GM12892 (cell line): ENCODE measurements around the gene MGME1.

Experiments
- DNase-seq: peaks from one replicate; pipeline ENCODE4 v3.0.0; 2011; ENCODE audit not compliant: insufficient read length
- FAIRE-seq: peaks from 2 replicates; lab custom pipeline; 2011; peaks lifted over from hg19 to GRCh38; lab: Jason Lieb, UNC
- POLR2A ChIP-seq: IDR thresholded peaks from 2 replicates; pipeline ENCODE4 v1.6.1; 2011; ENCODE audit warnings: low read depth, low read length, control low read depth
- POLR2AphosphoS5 ChIP-seq: IDR thresholded peaks from 2 replicates; pipeline ENCODE4 v1.6.1; 2011; ENCODE audit warnings: low read depth, low read length, control low read depth
- TAF1 ChIP-seq: IDR thresholded peaks from 2 replicates; pipeline ENCODE4 v1.6.1; 2011; ENCODE audit warnings: low read depth, mild to moderate bottlenecking, control low read depth, low read length, borderline replicate concordance

The MGME1 gene

DNA sequence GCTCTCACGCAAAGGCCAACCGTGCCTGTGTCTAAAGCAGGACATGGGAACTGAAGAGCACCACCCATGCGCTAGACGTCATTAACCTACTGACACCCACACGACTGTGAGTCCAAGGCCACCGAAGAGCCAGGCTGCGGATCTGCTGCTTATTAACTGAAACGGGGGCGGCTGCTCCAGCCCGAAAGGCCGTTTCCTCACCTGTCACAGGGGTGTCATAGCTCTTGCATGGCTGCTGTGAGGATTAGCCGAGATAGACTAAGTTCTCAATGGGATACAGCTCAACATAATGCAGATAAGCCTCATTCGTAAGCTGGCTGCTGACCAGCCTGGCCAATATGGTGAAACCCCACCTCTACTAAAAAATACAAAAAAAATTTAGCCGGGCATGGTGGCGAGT, 62.2 kb downstream of the MGME1 start:
- DNase-seq (no peak), FAIRE-seq (no peak)

DNA sequence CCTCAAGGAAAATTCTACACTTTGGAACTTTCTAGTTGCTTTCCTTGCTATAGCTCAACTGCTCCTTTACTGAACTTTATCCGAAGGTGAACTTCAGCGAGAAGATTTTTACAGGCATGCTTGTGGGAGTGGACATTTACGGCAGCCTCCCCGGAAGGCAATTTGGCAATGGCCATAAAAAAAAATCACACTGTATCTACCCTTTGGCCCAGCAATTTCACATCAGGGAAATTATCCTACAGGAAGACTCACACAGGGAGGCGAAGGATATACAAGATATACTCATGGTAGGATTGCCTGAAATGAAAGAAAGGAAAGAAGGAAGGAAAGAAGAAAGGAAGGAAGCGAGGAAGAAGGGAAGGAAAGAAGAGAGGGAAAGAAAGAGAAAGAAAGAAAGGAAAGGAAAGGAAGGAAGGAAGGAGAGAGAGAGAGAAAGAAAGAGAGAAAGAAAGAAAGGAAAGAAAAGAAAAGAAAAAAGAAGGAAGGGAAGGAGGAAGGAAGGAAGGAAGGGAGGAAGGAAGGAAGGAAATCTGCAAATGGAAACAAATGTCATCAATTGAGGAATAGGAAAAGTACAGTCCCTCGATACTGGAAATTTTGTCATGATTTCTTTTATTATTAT, 63.2 kb downstream of the MGME1 start:
- TF ChIP-seq POLR2A = no peak
- no peak for TF ChIP-seq POLR2AphosphoS5
- TF ChIP-seq TAF1 = no peak
- FAIRE-seq (no peak), DNase-seq (no peak)

More for the DNA sequence above, 62.2 kb downstream of the MGME1 start:
- TF ChIP-seq POLR2AphosphoS5 (no peak), TAF1 (no peak), POLR2A (no peak)

DNA sequence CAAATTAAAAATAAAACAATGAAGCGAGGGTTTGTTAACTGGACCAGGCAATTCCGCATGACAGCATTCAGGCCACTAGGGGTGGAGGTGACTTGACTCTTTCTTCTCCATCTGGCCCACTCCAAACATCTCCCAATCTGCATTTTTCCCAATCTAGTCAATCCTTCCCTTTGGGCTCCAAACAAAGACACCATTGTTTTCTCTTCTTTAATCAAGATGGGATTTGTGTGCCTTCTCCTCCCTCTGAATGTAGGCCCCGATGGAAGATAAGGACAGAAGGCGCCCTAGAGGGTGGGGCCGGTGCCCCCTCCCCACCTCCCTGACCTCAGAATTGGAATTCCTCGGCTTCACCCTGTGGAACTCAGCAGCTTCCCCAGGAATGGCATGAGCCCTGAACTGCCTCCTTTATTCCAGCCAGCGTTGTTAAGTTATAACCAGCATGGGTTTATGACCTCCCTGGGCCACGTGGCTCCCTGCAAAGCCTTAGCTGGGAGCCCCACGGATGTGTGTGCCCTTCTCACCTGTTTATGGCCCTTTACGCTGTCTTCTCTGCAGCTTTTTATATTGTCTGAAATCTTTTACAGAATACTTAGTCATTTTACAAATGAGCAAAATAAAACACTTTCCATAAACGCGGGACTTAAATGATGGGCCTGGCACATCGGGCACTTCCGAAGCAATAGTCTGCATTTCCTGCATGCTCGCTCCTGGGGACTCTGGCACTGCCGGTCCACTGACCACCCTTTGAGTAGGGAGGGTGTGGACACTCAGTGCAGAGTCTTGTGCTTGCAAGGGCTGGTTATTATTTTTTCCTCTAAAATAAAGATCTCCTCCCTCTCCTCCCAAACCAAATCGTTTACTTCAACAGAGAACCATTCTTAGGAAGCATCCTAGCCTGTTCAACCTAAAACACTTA, 64.4 kb downstream of the MGME1 start:
- DNase-seq (no peak), FAIRE-seq (no peak)
- no peak for TF ChIP-seq TAF1
- no peak for TF ChIP-seq POLR2AphosphoS5
- no peak for TF ChIP-seq POLR2A

DNA sequence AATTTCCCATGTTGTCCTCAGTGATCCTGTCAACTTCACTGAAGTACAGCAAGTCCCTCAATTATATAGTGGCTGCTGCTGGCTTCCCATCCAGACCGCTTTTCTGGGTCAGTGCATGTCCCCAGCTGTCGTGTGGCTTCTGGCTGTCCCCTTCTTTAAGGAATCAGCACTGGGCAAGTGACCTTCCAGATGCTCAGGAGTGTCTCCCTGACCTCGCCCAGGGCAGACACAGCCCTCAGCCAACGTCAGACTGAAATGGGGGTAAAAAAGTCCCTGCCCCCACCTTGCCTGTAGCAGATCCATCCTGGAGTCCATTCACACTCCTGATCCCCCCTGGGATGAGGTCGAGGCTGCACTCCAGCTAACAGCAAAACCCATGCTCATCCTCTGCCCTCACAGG, 65.2 kb downstream of the MGME1 start:
- no peak for FAIRE-seq
- no peak for TF ChIP-seq POLR2A
- TF ChIP-seq TAF1 = no peak
- TF ChIP-seq POLR2AphosphoS5 = no peak
- DNase-seq = no peak

DNA sequence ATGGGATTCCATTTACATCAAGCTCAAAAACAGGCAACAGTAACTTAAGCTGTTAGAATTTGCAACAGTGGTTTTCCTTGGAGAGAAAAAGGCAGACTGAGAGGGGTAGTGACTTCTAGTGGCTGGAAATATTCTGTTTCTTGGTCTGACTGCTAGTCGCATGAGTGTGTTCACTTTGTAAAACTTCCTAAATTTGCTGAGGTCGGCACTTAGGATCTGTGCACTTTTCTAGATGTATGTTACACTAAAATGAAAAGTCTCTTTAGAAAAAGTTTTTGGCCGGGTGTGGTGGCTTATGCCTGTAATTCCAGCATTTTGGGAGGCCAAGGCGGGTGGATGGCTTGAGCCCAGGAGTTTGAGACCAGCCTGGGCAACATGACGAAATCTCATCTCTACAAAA, 70.2 kb downstream of the MGME1 start:
- TF ChIP-seq TAF1 (no peak), POLR2A (no peak), POLR2AphosphoS5 (no peak)
- no peak for DNase-seq
- no peak for FAIRE-seq
